Measurements from ENCODE around the gene HDAC1.

The HDAC1 gene

DNA sequence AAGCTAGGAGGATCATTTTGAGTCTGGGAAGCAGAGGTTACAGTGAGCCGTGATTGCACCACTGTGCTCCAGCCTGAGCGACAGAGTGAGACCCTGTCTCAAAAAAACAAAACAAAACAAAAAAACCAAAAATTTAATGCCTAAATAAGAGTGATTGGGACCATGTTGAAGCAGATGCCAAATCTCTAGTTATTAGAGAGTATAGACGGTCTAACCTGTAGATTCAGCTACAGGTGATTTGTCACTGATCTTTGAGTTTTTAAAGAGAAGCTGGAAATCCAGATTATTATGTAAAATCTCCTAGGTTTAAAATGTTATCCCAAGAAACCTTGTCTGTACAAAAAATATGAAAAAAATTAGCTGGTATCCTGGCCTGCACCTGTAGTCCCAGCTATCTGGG, 11.5 kb downstream of the HDAC1 start:
- H3K36me3 ChIP-seq = peaks cover 71% of the 10 kb centered on the region

DNA sequence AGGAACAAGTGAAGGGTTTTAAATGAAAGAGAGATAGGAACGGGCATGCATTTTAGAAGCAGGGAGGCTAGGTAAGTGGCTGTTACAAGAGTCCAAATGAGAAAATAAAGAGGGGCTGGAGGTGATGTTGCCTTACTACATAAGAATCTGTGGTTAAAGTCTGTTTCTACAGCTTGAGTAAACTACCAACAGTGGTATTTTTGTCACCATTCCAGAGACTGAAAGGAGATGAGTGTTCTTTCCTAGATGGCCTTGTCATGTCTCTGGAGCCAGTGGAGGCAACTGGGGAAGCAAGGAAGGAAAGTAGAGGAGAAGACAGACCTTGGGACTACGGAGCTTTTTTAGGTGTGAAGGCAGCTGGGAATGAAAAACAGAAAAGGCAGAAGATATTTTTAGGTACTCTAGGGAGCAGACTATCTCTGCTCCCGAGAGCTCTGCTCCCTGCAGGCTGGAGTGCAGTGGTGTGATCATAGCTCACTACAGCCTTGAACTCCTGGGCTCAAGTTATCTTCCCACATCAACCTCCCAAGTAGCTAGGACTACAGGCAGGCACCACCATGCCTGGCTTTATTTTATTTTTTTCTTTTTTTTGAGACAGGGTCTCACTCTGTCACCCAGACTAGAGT, 12.2 kb downstream of the HDAC1 start:
- no peak for DNase-seq
- TF ChIP-seq, protein P1, sequence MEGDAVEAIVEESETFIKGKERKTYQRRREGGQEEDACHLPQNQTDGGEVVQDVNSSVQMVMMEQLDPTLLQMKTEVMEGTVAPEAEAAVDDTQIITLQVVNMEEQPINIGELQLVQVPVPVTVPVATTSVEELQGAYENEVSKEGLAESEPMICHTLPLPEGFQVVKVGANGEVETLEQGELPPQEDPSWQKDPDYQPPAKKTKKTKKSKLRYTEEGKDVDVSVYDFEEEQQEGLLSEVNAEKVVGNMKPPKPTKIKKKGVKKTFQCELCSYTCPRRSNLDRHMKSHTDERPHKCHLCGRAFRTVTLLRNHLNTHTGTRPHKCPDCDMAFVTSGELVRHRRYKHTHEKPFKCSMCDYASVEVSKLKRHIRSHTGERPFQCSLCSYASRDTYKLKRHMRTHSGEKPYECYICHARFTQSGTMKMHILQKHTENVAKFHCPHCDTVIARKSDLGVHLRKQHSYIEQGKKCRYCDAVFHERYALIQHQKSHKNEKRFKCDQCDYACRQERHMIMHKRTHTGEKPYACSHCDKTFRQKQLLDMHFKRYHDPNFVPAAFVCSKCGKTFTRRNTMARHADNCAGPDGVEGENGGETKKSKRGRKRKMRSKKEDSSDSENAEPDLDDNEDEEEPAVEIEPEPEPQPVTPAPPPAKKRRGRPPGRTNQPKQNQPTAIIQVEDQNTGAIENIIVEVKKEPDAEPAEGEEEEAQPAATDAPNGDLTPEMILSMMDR (IDR thresholded peaks at IDR 0.05; ENCODE audit: low read depth, low read length) = no peak
- no peaks in the 10 kb centered on the region for H3K27me3 ChIP-seq (ENCODE audit: insufficient read depth, low read depth, severe bottlenecking)
- H3K4me3 ChIP-seq (ENCODE audit: low read depth, low read length) = no peak overlapping the region
- peaks cover 69% of the 10 kb centered on the region for H3K36me3 ChIP-seq
- H3K9me3 ChIP-seq (ENCODE audit: severe bottlenecking) = no peaks in the 10 kb centered on the region
- no peak overlapping the region for H3K27ac ChIP-seq

More for the DNA sequence above, 11.5 kb downstream of the HDAC1 start:
- Histone ChIP-seq H3K27me3 (ENCODE audit: insufficient read depth, low read depth, severe bottlenecking) (no peaks in the 10 kb centered on the region), H3K27ac (no peak overlapping the region), H3K4me3 (ENCODE audit: low read depth, low read length) (no peak overlapping the region), H3K9me3 (ENCODE audit: severe bottlenecking) (no peaks in the 10 kb centered on the region)
- TF ChIP-seq, protein P1 (IDR thresholded peaks at IDR 0.05; ENCODE audit: low read depth, low read length) = no peak
- no peak for DNase-seq

DNA sequence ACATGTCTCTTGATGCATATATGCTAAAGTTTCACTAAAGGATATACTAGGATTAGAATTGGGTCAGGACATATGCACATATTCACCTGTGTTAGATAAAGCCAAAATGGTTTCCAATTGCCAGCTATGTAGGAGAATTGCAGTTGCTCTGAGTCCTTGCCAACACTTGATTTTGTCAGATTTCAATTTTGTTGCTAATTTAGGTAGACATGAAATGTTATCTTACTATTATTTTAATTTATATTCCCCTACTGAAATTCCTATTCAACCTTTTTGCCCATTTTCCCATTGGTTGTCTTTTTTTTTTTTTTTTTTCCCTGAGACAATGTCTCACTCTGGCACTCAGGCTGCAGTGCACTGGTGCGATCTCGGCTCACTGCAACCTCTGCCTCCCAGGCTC, 13.4 kb downstream of the HDAC1 start:
- TF ChIP-seq, protein P1 (IDR thresholded peaks at IDR 0.05; ENCODE audit: low read depth, low read length) = no peak
- H3K36me3 ChIP-seq = peaks cover 70% of the 10 kb centered on the region
- no peak for DNase-seq
- H3K27ac ChIP-seq = no peak overlapping the region
- no peaks in the 10 kb centered on the region for H3K9me3 ChIP-seq (ENCODE audit: severe bottlenecking)
- H3K27me3 ChIP-seq (ENCODE audit: insufficient read depth, low read depth, severe bottlenecking) = no peaks in the 10 kb centered on the region
- H3K4me3 ChIP-seq (ENCODE audit: low read depth, low read length) = no peak overlapping the region

DNA sequence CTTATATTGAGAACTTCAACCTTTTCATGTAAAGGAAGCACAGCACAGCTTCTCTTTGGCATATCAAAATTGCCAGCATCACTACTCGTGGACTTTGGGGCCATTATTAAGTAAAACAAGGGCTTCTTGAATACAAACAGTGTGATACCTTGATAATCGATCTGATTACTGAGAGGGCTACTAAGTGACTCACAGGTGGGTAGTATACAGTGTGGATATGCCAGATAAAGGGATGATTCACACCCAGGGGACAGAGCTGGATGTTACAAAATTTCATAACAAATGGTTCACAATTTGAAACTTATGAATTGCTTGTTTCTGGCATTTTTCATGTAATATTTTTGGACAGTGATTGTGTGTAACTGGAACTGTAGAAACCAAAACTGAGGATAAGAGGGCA, 15.4 kb downstream of the HDAC1 start:
- Histone ChIP-seq H3K9me3 (ENCODE audit: severe bottlenecking) (no peaks in the 10 kb centered on the region), H3K27ac (no peak overlapping the region), H3K36me3 (peaks cover 59% of the 10 kb centered on the region), H3K27me3 (ENCODE audit: insufficient read depth, low read depth, severe bottlenecking) (no peaks in the 10 kb centered on the region), H3K4me3 (ENCODE audit: low read depth, low read length) (no peak overlapping the region)
- TF ChIP-seq, protein P1 (IDR thresholded peaks at IDR 0.05; ENCODE audit: low read depth, low read length) = no peak
- no peak for DNase-seq

DNA sequence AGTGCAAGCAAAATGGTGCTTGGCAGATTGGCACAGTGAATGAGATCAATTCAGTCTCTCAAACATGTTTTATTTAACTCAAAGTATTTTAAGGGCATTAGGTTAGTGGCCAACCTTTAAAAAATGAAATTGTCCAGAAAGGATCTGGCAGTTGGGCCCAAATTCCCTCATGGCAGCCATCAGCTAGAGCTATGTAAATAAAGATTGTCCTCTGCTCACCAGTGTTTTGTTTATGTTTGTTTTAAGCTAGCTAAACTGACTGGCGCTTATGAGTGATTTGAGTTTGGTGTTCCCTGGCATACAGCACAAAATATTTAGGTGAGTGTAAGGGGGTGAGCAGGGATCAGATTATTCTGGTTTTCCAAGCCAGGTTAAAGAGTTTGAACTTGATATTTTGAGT, 18.1 kb downstream of the HDAC1 start:
- H3K27me3 ChIP-seq (ENCODE audit: insufficient read depth, low read depth, severe bottlenecking) = no peaks in the 10 kb centered on the region
- H3K9me3 ChIP-seq (ENCODE audit: severe bottlenecking) = no peaks in the 10 kb centered on the region
- TF ChIP-seq, protein P1 (IDR thresholded peaks at IDR 0.05; ENCODE audit: low read depth, low read length) = no peak
- peaks cover 42% of the 10 kb centered on the region for H3K36me3 ChIP-seq
- no peak for DNase-seq
- no peak overlapping the region for H3K4me3 ChIP-seq (ENCODE audit: low read depth, low read length)
- no peak overlapping the region for H3K27ac ChIP-seq
